ENCODE results near the gene ACVR1. TPM values are rescaled to one million over a fixed set of nuclear protein-coding genes. Genes with fewer than 3 reads are reported as not detected.

Gene ACVR1
- total RNA-seq (2022; extraction: Qiagen RNA extraction), result 20.2 to 23.4 TPM (median 22.2 TPM) in 5 replicates

DNA sequence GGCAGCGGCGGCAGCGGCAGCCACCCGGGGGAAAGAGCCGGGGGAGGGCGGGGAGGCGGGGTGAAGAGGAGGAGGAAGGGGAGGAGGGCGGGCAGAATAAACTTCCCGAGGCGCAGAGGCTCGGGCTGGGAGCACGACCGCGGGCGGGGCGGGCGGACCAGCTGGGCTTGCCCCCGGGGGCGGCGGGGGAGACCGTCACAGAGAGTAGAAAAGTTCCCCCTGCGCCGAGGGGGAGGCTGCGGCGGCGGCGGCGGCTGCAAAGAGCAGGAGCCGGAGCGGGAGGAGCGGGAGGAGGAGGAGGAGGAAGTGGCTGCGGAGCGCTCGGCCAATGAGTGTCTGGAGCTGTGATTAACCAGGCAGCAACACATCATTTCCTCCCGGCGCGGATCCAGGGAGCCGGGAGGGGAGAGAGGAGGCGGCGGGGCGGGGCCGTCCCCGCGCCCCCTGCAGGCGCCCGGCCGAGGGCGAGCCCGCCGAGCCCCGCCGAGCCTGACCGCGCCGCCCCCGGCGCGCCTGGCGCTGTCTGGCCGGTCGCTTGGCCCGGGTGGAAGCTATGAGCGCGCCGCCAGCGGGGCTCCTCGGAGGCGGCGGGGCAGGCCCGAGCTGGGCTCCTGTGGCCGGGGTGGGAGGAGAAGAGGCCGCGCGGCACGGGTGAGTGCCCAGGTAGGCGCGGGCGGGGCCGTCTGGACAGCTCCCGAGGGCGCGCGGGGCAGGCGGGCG, at the start of gene ACVR1:
ACVR1 (minus strand) TSS at position 265 of the 720 bp plus-strand sequence. CDS start 76,837 bp downstream, outside the sequence.

Other genes with a start within 250 kb of the ACVR1 start
- not detected in 5 replicates for gene ACVR1C, start 247.5 kb downstream of the ACVR1 start, total RNA-seq (2022; extraction: Qiagen RNA extraction)
- not detected in 5 replicates for gene UPP2, start 225.5 kb upstream of the ACVR1 start, total RNA-seq (2022; extraction: Qiagen RNA extraction)

Data from A549 treated with Mapracorat at 1 μM for 4 hours (cell line).